Activated naive CD8-positive, alpha-beta T cell treated with anti-CD3 and anti-CD28 coated beads, Interleukin-2, amount 10 ng/mL, durations not matched to agents 7 days and 5 days (primary cell): ENCODE results near the gene PRKCE. TPM values are rescaled to one million over a fixed set of nuclear protein-coding genes. Genes with fewer than 3 reads are reported as not detected.
"Not testable (repeated sequence)": the region's sequence is repeated elsewhere in the genome, so short reads cannot be mapped to it uniquely, and the experiment has no call there.

ENCODE experiments used
- ATAC-seq: fragments of 150-1000 bp; cut with Tn5 transposase; one replicate; pipeline ENCODE4 v1.10.0; 2021; ENCODE audit warnings: low read depth, moderate library complexity
- POLR2A ChIA-PET: fragments of 350-600 bp; sonication (Branson Sonifier 250); formaldehyde crosslinking; loops from one replicate; lab custom pipeline; 2021; ENCODE audit warnings: antibody characterized with exemption; lab: Charles Lee
- DNase-seq: peaks from one replicate; pipeline ENCODE4 v3.0.0; 2021
- H3K27ac Mint-ChIP-seq: one replicate; pipeline ENCODE4 v1.8.0; 2022; ENCODE audit warnings: mild to moderate bottlenecking, mixed read lengths
- H3K27me3 Mint-ChIP-seq: one replicate; pipeline ENCODE4 v1.8.0; 2022; ENCODE audit warnings: mild to moderate bottlenecking, moderate library complexity, mixed read lengths
- H3K36me3 Mint-ChIP-seq: one replicate; pipeline ENCODE4 v1.8.0; 2021; ENCODE audit warnings: mild to moderate bottlenecking, mixed read lengths
- H3K4me1 Mint-ChIP-seq: one replicate; pipeline ENCODE4 v1.8.0; 2021; ENCODE audit warnings: mixed read lengths
- H3K4me3 Mint-ChIP-seq: one replicate; pipeline ENCODE4 v1.8.0; 2022; ENCODE audit warnings: mild to moderate bottlenecking, moderate library complexity, mixed read lengths
- H3K9me3 Mint-ChIP-seq: one replicate; pipeline ENCODE4 v1.8.0; 2021; ENCODE audit warnings: mixed read lengths
- total RNA-seq, 2 experiments: library from RNA; stranded (reverse); gene quantifications; one replicate each; pipeline ENCODE4 v1.2.3, GENCODE V29; 2021

The PRKCE gene
- total RNA-seq, 2 experiments from 2014 or later = 18.4 to 20.5 TPM

- DNase-seq (no peak), ATAC-seq (no peak)
- Mint-ChIP-seq H3K36me3 (peaks cover under 1% of the 10 kb centered on the region), H3K27me3 (no peaks in the 10 kb centered on the region), H3K9me3 (no peaks in the 10 kb centered on the region), H3K4me3 (no peak overlapping the region), H3K27ac (no peak overlapping the region), H3K4me1 (peaks cover 2% of the 10 kb centered on the region)
- POLR2A ChIA-PET = no interaction called here
These were observed 33.3 kb downstream of the PRKCE start for GRCh38 chr2:45684756-45685155.

GRCh38 chr2:45685260-45685659 lies 33.8 kb downstream of the PRKCE start:
- POLR2A ChIA-PET = no interaction called here
- ATAC-seq = no peak
- no peak overlapping the region for H3K4me3 Mint-ChIP-seq
- H3K27ac Mint-ChIP-seq = no peak overlapping the region
- no peaks in the 10 kb centered on the region for H3K27me3 Mint-ChIP-seq
- no peaks in the 10 kb centered on the region for H3K9me3 Mint-ChIP-seq
- DNase-seq = no peak
- peaks cover 2% of the 10 kb centered on the region for H3K4me1 Mint-ChIP-seq
- H3K36me3 Mint-ChIP-seq = no peaks in the 10 kb centered on the region

- POLR2A ChIA-PET = no interaction called here
- no peak overlapping the region for H3K4me3 Mint-ChIP-seq
- H3K27me3 Mint-ChIP-seq = no peaks in the 10 kb centered on the region
- ATAC-seq (no peak), DNase-seq (no peak)
- H3K4me1 Mint-ChIP-seq = no peaks in the 10 kb centered on the region
- no peaks in the 10 kb centered on the region for H3K36me3 Mint-ChIP-seq
- no peak overlapping the region for H3K27ac Mint-ChIP-seq
- H3K9me3 Mint-ChIP-seq = no peaks in the 10 kb centered on the region
These were observed 36.5 kb downstream of the PRKCE start for GRCh38 chr2:45687964-45688363.

GRCh38 chr2:45688479-45689298 lies 37.2 kb downstream of the PRKCE start:
- no peaks in the 10 kb centered on the region for H3K36me3 Mint-ChIP-seq
- no peaks in the 10 kb centered on the region for H3K4me1 Mint-ChIP-seq
- H3K27ac Mint-ChIP-seq = no peak overlapping the region
- H3K27me3 Mint-ChIP-seq = no peaks in the 10 kb centered on the region
- H3K4me3 Mint-ChIP-seq = no peak overlapping the region
- no peaks in the 10 kb centered on the region for H3K9me3 Mint-ChIP-seq
- POLR2A ChIA-PET = no interaction called here
- DNase-seq (no peak), ATAC-seq (no peak)

GRCh38 chr2:45690231-45690630 lies 38.8 kb downstream of the PRKCE start:
- no peaks in the 10 kb centered on the region for H3K36me3 Mint-ChIP-seq
- H3K9me3 Mint-ChIP-seq = no peaks in the 10 kb centered on the region
- no peak overlapping the region for H3K27ac Mint-ChIP-seq
- ATAC-seq (no peak), DNase-seq (no peak)
- H3K4me3 Mint-ChIP-seq = no peak overlapping the region
- no peaks in the 10 kb centered on the region for H3K4me1 Mint-ChIP-seq
- POLR2A ChIA-PET = no interaction called here
- no peaks in the 10 kb centered on the region for H3K27me3 Mint-ChIP-seq

GRCh38 chr2:45691171-45691999 lies 39.9 kb downstream of the PRKCE start:
- Mint-ChIP-seq H3K36me3 (no peaks in the 10 kb centered on the region), H3K4me3 (no peak overlapping the region), H3K9me3 (no peaks in the 10 kb centered on the region), H3K27ac (no peak overlapping the region), H3K27me3 (no peaks in the 10 kb centered on the region), H3K4me1 (no peaks in the 10 kb centered on the region)
- DNase-seq = no peak
- POLR2A ChIA-PET = no interaction called here
- ATAC-seq = no peak

- no peaks in the 10 kb centered on the region for H3K4me1 Mint-ChIP-seq
- ATAC-seq (no peak), DNase-seq (no peak)
- POLR2A ChIA-PET = no interaction called here
- H3K9me3 Mint-ChIP-seq = no peaks in the 10 kb centered on the region
- no peaks in the 10 kb centered on the region for H3K27me3 Mint-ChIP-seq
- H3K4me3 Mint-ChIP-seq = no peak overlapping the region
- H3K36me3 Mint-ChIP-seq = no peaks in the 10 kb centered on the region
- H3K27ac Mint-ChIP-seq = no peak overlapping the region
These were observed 41.1 kb downstream of the PRKCE start for GRCh38 chr2:45692566-45692965.

- H3K4me1 Mint-ChIP-seq = peaks cover 11% of the 10 kb centered on the region
- DNase-seq, H3K4me3 Mint-ChIP-seq, H3K27me3 Mint-ChIP-seq, POLR2A ChIA-PET, H3K36me3 Mint-ChIP-seq, H3K27ac Mint-ChIP-seq, ATAC-seq, H3K9me3 Mint-ChIP-seq: not testable (repeated sequence)
These were observed 44.1 kb downstream of the PRKCE start for GRCh38 chr2:45695480-45696007.

GRCh38 chr2:45696708-45697107 lies 45.2 kb downstream of the PRKCE start:
- Mint-ChIP-seq H3K27ac (no peak overlapping the region), H3K9me3 (no peaks in the 10 kb centered on the region), H3K4me1 (peaks cover 11% of the 10 kb centered on the region), H3K27me3 (peaks cover 2% of the 10 kb centered on the region), H3K36me3 (peaks cover 2% of the 10 kb centered on the region), H3K4me3 (no peak overlapping the region)
- no peak for ATAC-seq
- DNase-seq = no peak
- POLR2A ChIA-PET = no interaction called here

GRCh38 chr2:45697190-45697589 lies 45.7 kb downstream of the PRKCE start:
- H3K27me3 Mint-ChIP-seq = peaks cover 2% of the 10 kb centered on the region
- no peak overlapping the region for H3K4me3 Mint-ChIP-seq
- POLR2A ChIA-PET = no interaction called here
- H3K9me3 Mint-ChIP-seq = no peaks in the 10 kb centered on the region
- DNase-seq (no peak), ATAC-seq (no peak)
- peaks cover 2% of the 10 kb centered on the region for H3K36me3 Mint-ChIP-seq
- no peak overlapping the region for H3K27ac Mint-ChIP-seq
- H3K4me1 Mint-ChIP-seq = peaks cover 11% of the 10 kb centered on the region

- DNase-seq (no peak), ATAC-seq (no peak)
- Mint-ChIP-seq H3K36me3 (peaks cover 2% of the 10 kb centered on the region), H3K4me1 (peaks cover 11% of the 10 kb centered on the region), H3K27ac (no peak overlapping the region), H3K4me3 (no peak overlapping the region), H3K9me3 (no peaks in the 10 kb centered on the region), H3K27me3 (peaks cover 2% of the 10 kb centered on the region)
- POLR2A ChIA-PET = no interaction called here
These were observed 47.1 kb downstream of the PRKCE start for GRCh38 chr2:45698554-45698953.

GRCh38 chr2:45699032-45699658 lies 47.7 kb downstream of the PRKCE start:
- Mint-ChIP-seq H3K4me3 (no peak overlapping the region), H3K27me3 (peaks cover 2% of the 10 kb centered on the region), H3K9me3 (no peaks in the 10 kb centered on the region), H3K27ac (no peak overlapping the region), H3K4me1 (peaks cover 11% of the 10 kb centered on the region), H3K36me3 (peaks cover 2% of the 10 kb centered on the region)
- POLR2A ChIA-PET = no interaction called here
- no peak for DNase-seq
- ATAC-seq = no peak

- Mint-ChIP-seq H3K36me3 (peaks cover 2% of the 10 kb centered on the region), H3K9me3 (no peaks in the 10 kb centered on the region), H3K27me3 (peaks cover 2% of the 10 kb centered on the region), H3K27ac (peak overlapping the region; percentile 64), H3K4me1 (peaks cover 11% of the 10 kb centered on the region), H3K4me3 (no peak overlapping the region)
- no peak for ATAC-seq
- POLR2A ChIA-PET = no interaction called here
- DNase-seq = no peak
These were observed 49.0 kb downstream of the PRKCE start for GRCh38 chr2:45700407-45701013.
